A204.1 (cell line): Measurements from ENCODE around the gene MPIG6B.
A peak's percentile ranks its signal among the peaks of the same experiment; 100 is the strongest.

Source experiments
- FAIRE-seq: peaks from 2 replicates; lab custom pipeline; 2012; peaks lifted over from hg19 to GRCh38; lab: Jason Lieb, UNC

The MPIG6B gene

DNA sequence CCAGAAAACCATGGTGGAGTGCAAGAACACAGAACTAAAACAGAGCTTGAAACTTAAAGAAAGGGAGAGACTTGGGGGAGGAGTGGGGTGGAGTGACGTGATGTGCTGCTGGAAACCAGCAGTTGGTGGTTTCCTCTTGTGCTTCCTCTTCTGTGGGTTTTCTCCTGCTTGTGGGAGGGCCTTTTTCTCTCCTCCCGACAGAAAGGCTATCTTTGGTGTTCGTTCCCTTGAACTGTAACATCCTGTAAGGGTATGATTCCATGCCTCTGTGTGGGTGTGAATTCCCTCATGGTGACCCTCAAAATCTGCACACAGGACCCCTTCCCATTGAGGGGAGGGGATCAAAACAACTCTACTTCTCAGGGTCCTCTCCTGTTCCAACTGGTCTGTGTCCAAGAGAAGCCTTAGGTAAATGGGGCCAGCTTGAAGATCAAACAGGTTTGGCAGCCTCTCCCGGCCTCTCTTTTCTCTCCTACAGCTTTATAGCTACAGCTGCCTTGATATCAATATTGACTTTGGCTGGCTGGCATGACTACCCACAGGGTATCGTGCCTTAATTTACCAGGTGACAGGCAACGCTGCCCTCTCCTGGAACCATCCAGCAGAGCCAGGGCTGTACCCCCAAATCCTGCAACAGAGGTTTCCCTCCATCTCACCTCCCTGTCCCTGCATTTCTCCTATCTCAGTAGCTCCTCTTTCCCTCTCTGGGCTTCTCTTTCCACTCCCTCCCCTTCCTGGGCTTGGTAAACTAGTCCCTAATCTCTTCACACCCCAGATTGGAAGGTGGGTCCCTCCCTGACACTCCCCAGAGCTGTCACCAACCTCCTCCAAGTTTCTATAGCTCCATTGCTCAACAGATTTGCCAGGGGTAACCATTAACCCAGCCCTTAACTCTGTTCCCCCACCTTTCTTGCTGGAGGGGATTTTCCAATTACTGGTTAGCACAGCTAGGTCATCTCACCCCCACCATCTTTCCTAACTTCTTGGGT, 15.1 kb downstream of the MPIG6B start:
- FAIRE-seq: peak; percentile 34

- FAIRE-seq: peak; percentile 92
These were observed 16.6 kb downstream of the MPIG6B start, which contains the start of gene MSH5 for GRCh38 chr6:31739639-31740396. Gene MSH5, plus strand, starts transcription at chr6:31740005. Its CDS starts 462 bp downstream, at chr6:31740467.

DNA sequence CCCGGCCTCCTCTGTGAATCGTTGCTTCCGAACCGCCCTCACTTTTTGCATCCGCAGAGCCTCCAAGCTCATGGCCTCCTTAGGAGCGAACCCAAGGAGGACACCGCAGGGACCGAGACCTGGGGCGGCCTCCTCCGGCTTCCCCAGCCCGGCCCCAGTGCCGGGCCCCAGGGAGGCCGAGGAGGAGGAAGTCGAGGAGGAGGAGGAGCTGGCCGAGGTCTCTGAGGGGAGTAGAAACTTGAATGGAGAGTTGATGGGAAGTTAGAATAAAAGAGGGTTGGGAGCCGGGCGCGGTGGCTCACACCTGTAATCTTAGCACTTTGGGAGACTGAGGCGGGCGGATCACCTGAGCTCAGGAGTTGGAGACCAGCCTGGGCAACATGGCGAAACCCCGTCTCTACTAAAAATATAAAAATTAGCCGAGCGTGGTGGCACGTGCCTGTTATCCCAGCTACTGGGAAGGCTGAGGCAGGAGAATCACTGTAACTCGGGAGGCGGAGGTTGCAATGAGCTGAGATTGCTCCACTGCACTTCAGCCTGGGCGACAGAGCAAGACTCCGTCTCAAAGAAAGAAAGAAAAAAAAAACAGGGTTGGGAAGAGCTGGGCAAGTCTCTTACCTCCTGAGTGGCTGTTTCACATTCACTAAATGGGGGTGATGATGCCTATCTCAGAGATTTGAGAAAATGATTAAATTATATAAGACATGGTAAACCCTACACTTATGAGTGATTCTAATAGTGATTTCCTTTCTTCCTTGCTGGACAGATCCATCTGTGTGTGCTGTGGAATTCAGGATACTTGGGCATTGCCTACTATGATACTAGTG, 17.4 kb downstream of the MPIG6B start:
- FAIRE-seq: no peak

DNA sequence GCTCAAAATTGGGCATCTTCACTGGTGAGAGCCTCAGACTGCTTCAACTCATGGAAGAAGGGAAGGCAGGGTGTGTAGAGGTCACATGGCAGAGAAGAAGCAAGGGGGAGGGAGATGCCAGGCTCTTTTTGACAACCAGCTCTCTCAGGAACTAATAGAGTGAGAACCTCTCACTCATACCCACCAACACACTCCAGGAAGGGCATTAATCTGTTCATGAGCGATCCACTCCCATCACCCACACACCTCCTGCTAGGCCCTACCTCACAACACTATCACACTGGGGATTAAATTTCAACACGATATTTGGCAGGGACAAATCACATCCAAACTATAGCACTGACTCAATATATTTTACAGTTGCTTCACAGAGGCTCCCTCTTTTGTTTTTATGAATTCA, 18.6 kb downstream of the MPIG6B start:
- FAIRE-seq: no peak

GRCh38 chr6:31742894-31743293, 19.7 kb downstream of the MPIG6B start:
- FAIRE-seq: no peak

GRCh38 chr6:31744422-31744821, 21.2 kb downstream of the MPIG6B start:
- no peak for FAIRE-seq

GRCh38 chr6:31749301-31750036, 26.3 kb downstream of the MPIG6B start:
- no peak for FAIRE-seq

DNA sequence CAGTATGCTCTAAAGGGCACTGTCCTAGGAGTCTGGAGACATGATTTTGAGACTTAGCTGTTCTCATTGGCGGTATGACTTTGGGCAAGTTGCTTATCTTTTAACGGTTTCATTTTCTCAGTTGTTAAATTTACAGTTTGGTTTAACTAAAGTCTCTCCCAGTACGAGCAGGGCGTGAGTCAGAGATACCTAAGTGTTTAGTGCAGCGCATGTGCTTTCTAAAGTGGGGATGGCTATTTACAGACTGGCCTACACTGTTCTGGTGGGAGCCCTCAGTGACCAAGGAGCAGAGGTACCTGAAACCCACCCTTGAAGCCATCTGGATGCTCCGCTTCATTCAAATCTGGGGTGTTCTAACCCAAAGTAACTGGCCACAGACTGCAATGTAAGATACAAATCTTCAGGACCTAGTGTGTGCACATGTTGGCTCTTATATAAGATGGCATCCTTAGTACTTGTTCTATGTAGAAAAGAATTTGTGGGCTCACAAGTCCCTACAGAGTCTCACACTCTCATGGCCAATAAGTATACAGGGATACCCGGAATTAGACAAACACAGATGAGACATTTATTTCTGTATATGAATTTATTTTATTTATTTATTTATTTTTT, 27.3 kb downstream of the MPIG6B start:
- no peak for FAIRE-seq

GRCh38 chr6:31752739-31753319, 29.7 kb downstream of the MPIG6B start:
- no peak for FAIRE-seq

DNA sequence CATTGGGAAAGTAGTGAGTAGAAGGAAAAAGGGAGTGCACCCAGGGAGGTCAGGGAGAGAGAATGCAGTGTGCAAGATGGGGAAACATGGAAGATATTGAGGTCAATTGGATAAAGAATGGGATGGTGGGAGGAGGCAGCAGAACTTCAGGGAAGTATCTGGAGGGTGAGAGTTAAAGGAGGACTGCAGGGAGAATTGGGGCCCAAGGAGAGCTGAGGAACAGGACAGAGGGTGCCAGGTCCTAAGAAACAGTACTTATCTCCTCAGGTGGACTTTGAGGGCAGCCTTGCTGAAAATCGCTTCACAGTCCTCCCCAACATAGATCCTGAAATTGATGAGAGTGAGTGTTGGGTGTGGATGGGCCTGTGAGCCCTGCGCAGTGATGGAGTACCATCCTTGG, 35.1 kb downstream of the MPIG6B start:
- FAIRE-seq: no peak

DNA sequence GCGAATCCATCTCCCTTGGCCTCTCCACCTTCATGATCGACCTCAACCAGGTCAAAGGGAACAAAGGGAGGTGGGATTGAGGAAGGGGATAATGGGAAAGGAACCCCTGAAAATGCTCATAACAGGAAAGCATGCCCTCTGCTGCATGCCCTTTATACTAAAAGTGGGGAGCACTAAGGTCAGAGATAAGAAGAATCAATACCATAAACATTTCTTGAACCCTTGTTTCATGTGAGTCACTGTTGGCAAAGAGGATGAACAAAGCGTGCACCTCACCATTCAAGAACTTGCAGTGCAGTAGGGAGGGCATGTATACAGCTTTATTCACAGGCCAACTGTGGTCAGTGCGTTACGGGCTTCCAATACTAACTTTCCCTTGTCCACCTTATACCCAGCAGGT, 37.6 kb downstream of the MPIG6B start:
- no peak for FAIRE-seq

DNA sequence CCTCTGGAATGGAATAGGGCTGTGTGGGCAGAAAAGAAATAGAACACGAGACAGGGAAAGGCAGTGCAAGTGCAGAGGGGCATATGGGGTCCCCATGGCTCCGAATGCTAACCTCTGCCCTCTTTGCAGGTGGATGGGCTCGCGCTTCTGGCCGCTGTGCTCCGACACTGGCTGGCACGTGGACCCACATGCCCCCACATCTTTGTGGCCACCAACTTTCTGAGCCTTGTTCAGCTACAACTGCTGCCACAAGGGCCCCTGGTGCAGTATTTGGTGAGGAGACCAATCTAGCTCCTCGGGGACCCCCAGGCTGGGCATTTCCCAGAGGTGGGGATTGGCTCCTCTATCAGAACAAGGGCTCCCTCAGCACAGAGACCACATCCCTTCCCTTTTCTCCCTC, 38.2 kb downstream of the MPIG6B start:
- no peak for FAIRE-seq

GRCh38 chr6:31762356-31762755, 39.2 kb downstream of the MPIG6B start, which contains the start of gene SAPCD1:
Gene SAPCD1, plus strand, starts transcription at chr6:31762656. Its CDS starts 399 bp downstream, at chr6:31763055.
- FAIRE-seq: no peak

DNA sequence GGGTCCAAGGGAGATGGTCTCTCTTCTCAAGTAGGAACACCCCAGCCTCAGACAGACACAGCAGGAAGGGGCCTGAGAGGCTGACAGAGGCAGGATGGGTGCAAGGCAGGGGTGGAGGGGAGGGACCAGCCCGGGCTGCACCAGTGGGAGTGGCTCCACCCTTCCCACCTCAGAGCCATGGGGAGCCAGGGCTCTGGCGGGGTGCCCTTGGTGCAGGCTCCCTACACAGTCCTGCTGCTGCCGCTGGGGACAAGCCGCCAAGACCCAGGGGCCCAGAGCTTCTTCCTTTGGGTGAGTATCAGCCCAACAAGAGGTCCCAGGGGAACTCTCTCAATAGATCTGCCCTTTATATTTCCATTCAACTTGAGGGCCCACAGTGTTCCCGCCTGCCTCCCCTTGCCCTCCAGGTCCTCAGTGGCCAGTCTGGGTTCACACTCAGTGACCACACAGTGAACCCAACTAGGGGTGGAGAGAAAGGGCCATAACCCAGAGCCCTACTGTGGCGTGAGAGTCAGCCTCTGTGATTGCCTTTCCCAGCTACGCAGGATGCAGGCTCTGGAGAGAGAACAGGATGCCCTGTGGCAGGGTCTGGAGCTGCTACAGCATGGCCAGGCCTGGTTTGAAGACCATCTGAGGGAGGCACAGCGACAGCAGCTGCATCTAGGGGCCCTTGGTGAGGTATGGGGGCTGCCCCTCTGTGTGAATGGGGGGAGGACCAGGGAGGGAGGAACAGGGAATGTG, 39.9 kb downstream of the MPIG6B start:
- FAIRE-seq: no peak

DNA sequence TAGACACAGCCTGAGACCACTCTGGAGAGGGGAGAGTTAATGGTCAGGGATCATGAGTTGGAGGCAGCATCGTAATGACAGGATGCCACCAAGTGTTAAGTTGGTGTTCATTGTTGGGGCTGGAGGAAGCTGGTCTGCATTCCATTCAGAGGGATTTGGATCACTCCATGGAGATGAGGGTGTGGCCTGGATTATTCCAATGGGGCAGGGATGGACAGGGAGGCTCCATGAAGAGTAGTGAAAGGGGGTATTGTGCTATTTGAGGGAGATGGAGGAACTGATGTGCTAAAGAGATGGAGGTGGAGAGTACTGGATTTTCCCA, 40.4 kb downstream of the MPIG6B start:
- FAIRE-seq: no peak

GRCh38 chr6:31764198-31764597, 41.0 kb downstream of the MPIG6B start:
- FAIRE-seq: no peak

GRCh38 chr6:31765559-31765909, 42.4 kb downstream of the MPIG6B start:
- no peak for FAIRE-seq

- no peak for FAIRE-seq
These were observed 43.0 kb downstream of the MPIG6B start for GRCh38 chr6:31765910-31766794.

DNA sequence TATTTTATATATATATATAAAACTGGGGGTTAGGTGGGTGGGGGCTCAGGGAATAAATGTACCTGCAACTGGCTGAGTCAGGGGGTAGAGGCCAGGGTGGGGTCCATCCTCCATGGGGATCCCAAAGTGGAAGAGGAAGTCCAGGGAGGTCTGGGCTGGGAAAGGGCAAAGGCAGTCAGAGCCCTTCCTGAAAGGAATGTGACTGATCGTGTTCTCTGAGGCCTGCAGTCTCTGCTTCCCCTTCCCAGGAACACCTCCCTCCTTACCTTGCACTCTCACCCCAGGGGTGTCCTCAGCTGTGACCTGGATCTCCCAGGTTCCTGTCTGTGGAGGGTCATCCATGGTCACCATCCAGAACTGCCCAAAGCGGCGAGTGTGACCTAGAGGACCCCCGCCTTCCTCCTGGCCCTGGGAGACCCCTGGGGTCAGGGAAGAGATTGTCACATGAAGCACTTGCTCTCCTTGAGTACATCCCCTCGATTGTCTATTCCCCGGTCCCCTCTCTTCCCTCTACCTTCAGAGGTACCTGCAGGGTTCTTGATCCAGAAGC, 44.0 kb downstream of the MPIG6B start:
- FAIRE-seq: no peak
